ENCODE data around the gene TBX4. TPM values are rescaled to one million over a fixed set of nuclear protein-coding genes. Genes with fewer than 3 reads are reported as not detected.
"Not testable (repeated sequence)": the region's sequence is repeated elsewhere in the genome, so short reads cannot be mapped to it uniquely, and the experiment has no call there.

The TBX4 gene
- total and polyA plus RNA-seq, 12 donors, result 0.03 TPM; not detected in 11

GRCh38 chr17:61507383-61508066, 55.3 kb downstream of the TBX4 start:
- H3K36me3 ChIP-seq, result no peaks in the 10 kb centered on the region
- 73 to 81% methylated on average over 9 of the region's 9 CpGs for WGBS, 2 donors
- H3K9me3 ChIP-seq, result no peaks in the 10 kb centered on the region
- no peak for DNase-seq
- H3K27ac ChIP-seq, result no peak overlapping the region
- H3K4me1 ChIP-seq, result no peaks in the 10 kb centered on the region
- ATAC-seq, result no peak
- H3K27me3 ChIP-seq, result peaks cover 0 to 20% (median 5%) of the 10 kb centered on the region in 7 donors
- TF ChIP-seq CTCF (IDR thresholded peaks at IDR 0.05), result no peak
- intact Hi-C loops (cut with DNase I), result no loop called here
- no peak overlapping the region for H3K4me3 ChIP-seq

GRCh38 chr17:61508912-61509311, 56.7 kb downstream of the TBX4 start:
- Histone ChIP-seq H3K27ac (no peak overlapping the region), H3K27me3 (peaks cover 0 to 28% (median 5%) of the 10 kb centered on the region in 7 donors), H3K36me3 (no peaks in the 10 kb centered on the region), H3K9me3 (no peaks in the 10 kb centered on the region), H3K4me1 (no peaks in the 10 kb centered on the region), H3K4me3 (no peak overlapping the region)
- no peak for ATAC-seq
- no peak for DNase-seq
- intact Hi-C loops (cut with DNase I), result no loop called here
- TF ChIP-seq CTCF (IDR thresholded peaks at IDR 0.05), result no peak
- 75 to 76% methylated on average over 5 of the region's 5 CpGs for WGBS, 2 donors

GRCh38 chr17:61509454-61509853, 57.2 kb downstream of the TBX4 start:
- DNase-seq; ATAC-seq; H3K4me1 ChIP-seq; H3K27ac ChIP-seq; intact Hi-C loops (cut with DNase I); H3K4me3 ChIP-seq; H3K36me3 ChIP-seq; H3K9me3 ChIP-seq: not testable (repeated sequence)
- peaks cover 0 to 30% (median 5%) of the 10 kb centered on the region in 7 donors for H3K27me3 ChIP-seq
- whole genome bisulfite sequencing, 2 donors, result 94% methylated on average over 5 of the region's 5 CpGs

- intact Hi-C loops (cut with DNase I), result no loop called here
- ATAC-seq, result no peak
- no peak for TF ChIP-seq CTCF (IDR thresholded peaks at IDR 0.05)
- no peak overlapping the region for H3K27ac ChIP-seq
- DNase-seq, result no peak
- 70 to 72% methylated on average over 6 of the region's 6 CpGs for WGBS, 2 donors
- H3K9me3 ChIP-seq, result no peaks in the 10 kb centered on the region
- no peak overlapping the region for H3K4me3 ChIP-seq
- peaks cover 0 to 30% (median 5%) of the 10 kb centered on the region in 7 donors for H3K27me3 ChIP-seq
- no peaks in the 10 kb centered on the region for H3K36me3 ChIP-seq
- no peaks in the 10 kb centered on the region for H3K4me1 ChIP-seq
Measured at GRCh38 chr17:61510237-61510636, 58.0 kb downstream of the TBX4 start.

- no peak for TF ChIP-seq CTCF (IDR thresholded peaks at IDR 0.05)
- ATAC-seq (no peak), DNase-seq (no peak)
- intact Hi-C loops (cut with DNase I), result no loop called here
- Histone ChIP-seq H3K27me3 (peaks cover 0 to 27% (median 5%) of the 10 kb centered on the region in 7 donors), H3K36me3 (no peaks in the 10 kb centered on the region), H3K9me3 (no peaks in the 10 kb centered on the region), H3K4me1 (no peaks in the 10 kb centered on the region), H3K27ac (no peak overlapping the region), H3K4me3 (no peak overlapping the region)
- WGBS, 2 donors, result 68 to 76% methylated on average over 2 of the region's 2 CpGs
Measured at GRCh38 chr17:61510991-61511390, 58.8 kb downstream of the TBX4 start.

Data from heart right ventricle (tissue), 16 donors.